Thyroid gland (tissue), 4 donors: ENCODE results near the gene ZNF740.

Source experiments
- CTCF ChIP-seq, 6 experiments: fragments of 200-600 bp in 3 of 6; fragments of 450-650 bp in 3 of 6; sonication (generic) in 3 of 6; IDR thresholded peaks; one replicate each; pipeline ENCODE4 v1.5.1; 2016 to 2019; ENCODE audit warnings: antibody characterized with exemption in 6 of 6, mild to moderate bottlenecking in 2 of 6, inconsistent platforms in 1 of 6, moderate library complexity in 1 of 6
- POLR2A ChIP-seq, 2 donors: fragments of 450-650 bp; IDR thresholded peaks; one replicate each; pipeline ENCODE4 v1.6.1; 2017; ENCODE audit warnings: antibody characterized with exemption in 2 of 2, mild to moderate bottlenecking in 2 of 2, moderate library complexity in 1 of 2

GRCh38 chr12:53225635-53226424 is 45.3 kb downstream of the ZNF740 start:
- TF ChIP-seq CTCF (IDR thresholded peaks at IDR 0.05) (no peak), POLR2A (IDR thresholded peaks at IDR 0.05) (no peak)
